Naive thymus-derived CD8-positive, alpha-beta T cell (primary cell): Measurements from ENCODE around the gene IL2RA. TPM values are rescaled to one million over a fixed set of nuclear protein-coding genes. Genes with fewer than 3 reads are reported as not detected.
A peak's percentile ranks its signal among the peaks of the same experiment; 100 is the strongest.
"Not testable (repeated sequence)": the region's sequence is repeated elsewhere in the genome, so short reads cannot be mapped to it uniquely, and the experiment has no call there.

Experiments used
- ATAC-seq, 2 donors: fragments of 150-1000 bp; cut with Tn5 transposase in 1 of 2; sonication (Bioruptor Pico), chemical (Tn5 transposase) in 1 of 2; 1 replicate in 1 of 2; 2 replicates in 1 of 2; pipeline ENCODE4 v1.10.0; 2021; ENCODE audit warnings: mild to moderate bottlenecking in 2 of 2, moderate library complexity in 2 of 2
- POLR2A ChIA-PET: fragments of 350-600 bp; sonication (Branson Sonifier 250); formaldehyde crosslinking; loops from one replicate; lab custom pipeline; 2021; ENCODE audit warnings: antibody characterized with exemption; lab: Charles Lee
- DNase-seq, 10 donors: peaks; one replicate each; pipeline versions ENCODE4 v3.0.0 to v3.0.0-alpha.2; 2020 to 2022
- H3K27ac Mint-ChIP-seq, 10 donors: one replicate each; pipeline ENCODE4 v1.8.0; 2020 to 2022; ENCODE audit warnings: mild to moderate bottlenecking in 10 of 10, mixed read lengths in 10 of 10, moderate library complexity in 4 of 10, inconsistent platforms in 1 of 10
- H3K27me3 Mint-ChIP-seq, 5 donors: one replicate each; pipeline ENCODE4 v1.8.0; 2021 to 2022; ENCODE audit warnings: mixed read lengths in 5 of 5
- H3K36me3 Mint-ChIP-seq, 3 donors: one replicate each; pipeline ENCODE4 v1.8.0; 2020 to 2022; ENCODE audit warnings: mixed read lengths in 3 of 3, mild to moderate bottlenecking in 2 of 3, inconsistent platforms in 1 of 3
- H3K4me1 Mint-ChIP-seq, 4 donors: one replicate each; pipeline ENCODE4 v1.8.0; 2021 to 2022; ENCODE audit warnings: mixed read lengths in 4 of 4
- H3K4me3 Mint-ChIP-seq, 10 donors: one replicate each; pipeline ENCODE4 v1.8.0; 2020 to 2022; ENCODE audit warnings: mild to moderate bottlenecking in 10 of 10, mixed read lengths in 10 of 10, moderate library complexity in 6 of 10, inconsistent platforms in 1 of 10
- H3K9me3 Mint-ChIP-seq, 9 donors: one replicate each; pipeline ENCODE4 v1.8.0; 2020 to 2022; ENCODE audit warnings: mixed read lengths in 9 of 9, mild to moderate bottlenecking in 3 of 9, inconsistent platforms in 1 of 9, moderate library complexity in 1 of 9
- polyA plus RNA-seq, 3 donors: library from polyadenylated mRNA; unstranded; fragments of 300-500 nt; fragmentation: Illumina TruSeq; gene quantifications; one replicate each; pipeline ENCODE4 v1.2.3, GENCODE V29; 2021
- total RNA-seq, 8 experiments: library from RNA in 2 of 8; stranded (reverse) in 2 of 8; gene quantifications; one replicate each; pipeline ENCODE4 v1.2.3 and lab custom pipeline; 2021 to 2026

The IL2RA gene
- total and polyA plus RNA-seq, 5 experiments from 2014 or later, result 0.07 to 1.4 (median 0.25) TPM

- POLR2A ChIA-PET, result no interaction called here
- no peak for DNase-seq
- Mint-ChIP-seq H3K4me1 (peaks cover 3 to 24% (median 7%) of the 10 kb centered on the region in 4 donors), H3K27ac (no peak overlapping the region), H3K27me3 (no peaks in the 10 kb centered on the region), H3K36me3 (peaks cover 0 to 8% (median 2%) of the 10 kb centered on the region in 3 donors), H3K9me3 (no peaks in the 10 kb centered on the region), H3K4me3 (no peak overlapping the region)
- ATAC-seq, result no peak
Measured at GRCh38 chr10:5968681-5969453, 93.3 kb downstream of the IL2RA start.

- Mint-ChIP-seq H3K4me3 (no peak overlapping the region), H3K9me3 (no peaks in the 10 kb centered on the region), H3K36me3 (peaks cover 0 to 12% (median 2%) of the 10 kb centered on the region in 3 donors), H3K27ac (no peak overlapping the region), H3K27me3 (no peaks in the 10 kb centered on the region), H3K4me1 (peaks cover 3 to 21% (median 7%) of the 10 kb centered on the region in 4 donors)
- POLR2A ChIA-PET, result interaction anchor here (1.4 kb wide), 1 partner anchor 9 kb away, joined by 3 read pairs; the partner anchor contains the start of gene IL15RA
- DNase-seq (no peak), ATAC-seq (no peak)
Measured at GRCh38 chr10:5968037-5968680, 94.0 kb downstream of the IL2RA start.

- Mint-ChIP-seq H3K4me1 (peaks cover 0 to 5% (median 3%) of the 10 kb centered on the region in 4 donors), H3K27ac (no peak overlapping the region), H3K27me3 (no peaks in the 10 kb centered on the region), H3K9me3 (no peaks in the 10 kb centered on the region), H3K36me3 (peaks cover 0 to 17% (median 2%) of the 10 kb centered on the region in 3 donors), H3K4me3 (no peak overlapping the region)
- POLR2A ChIA-PET, result no interaction called here
- no peak for ATAC-seq
- no peak for DNase-seq
Measured at GRCh38 chr10:5965266-5965665, 96.9 kb downstream of the IL2RA start.

- no peaks in the 10 kb centered on the region for H3K27me3 Mint-ChIP-seq
- peaks cover 0 to 20% (median 2%) of the 10 kb centered on the region in 3 donors for H3K36me3 Mint-ChIP-seq
- H3K9me3 Mint-ChIP-seq, result no peaks in the 10 kb centered on the region
- no peak overlapping the region for H3K4me3 Mint-ChIP-seq
- H3K4me1 Mint-ChIP-seq, result peaks cover 0 to 5% (median 1%) of the 10 kb centered on the region in 4 donors
- no peak overlapping the region for H3K27ac Mint-ChIP-seq
- DNase-seq, result no peak
- POLR2A ChIA-PET, result no interaction called here
- ATAC-seq, result no peak
Measured at GRCh38 chr10:5964736-5965135, 97.4 kb downstream of the IL2RA start.

- H3K4me1 Mint-ChIP-seq, result peaks cover 0 to 5% (median 1%) of the 10 kb centered on the region in 4 donors
- peaks cover 0 to 22% (median 2%) of the 10 kb centered on the region in 3 donors for H3K36me3 Mint-ChIP-seq
- H3K9me3 Mint-ChIP-seq, result no peaks in the 10 kb centered on the region
- DNase-seq (no peak), ATAC-seq (no peak)
- H3K27ac Mint-ChIP-seq, result no peak overlapping the region
- no peak overlapping the region for H3K4me3 Mint-ChIP-seq
- no peaks in the 10 kb centered on the region for H3K27me3 Mint-ChIP-seq
- POLR2A ChIA-PET, result no interaction called here
Measured at GRCh38 chr10:5963591-5963990, 98.6 kb downstream of the IL2RA start.

- Mint-ChIP-seq H3K4me1 (peaks cover 0 to 5% (median 1%) of the 10 kb centered on the region in 4 donors), H3K4me3 (no peak overlapping the region), H3K27me3 (no peaks in the 10 kb centered on the region), H3K9me3 (no peaks in the 10 kb centered on the region), H3K27ac (no peak overlapping the region), H3K36me3 (peaks cover 0 to 22% (median 2%) of the 10 kb centered on the region in 3 donors)
- POLR2A ChIA-PET, result no interaction called here
- DNase-seq (no peak), ATAC-seq (no peak)
Measured at GRCh38 chr10:5963071-5963470, 99.1 kb downstream of the IL2RA start.

- H3K9me3 Mint-ChIP-seq, H3K4me3 Mint-ChIP-seq, H3K27ac Mint-ChIP-seq, POLR2A ChIA-PET, DNase-seq, H3K4me1 Mint-ChIP-seq, H3K27me3 Mint-ChIP-seq, ATAC-seq: not testable (repeated sequence)
- peaks cover 0 to 22% (median 2%) of the 10 kb centered on the region in 3 donors for H3K36me3 Mint-ChIP-seq
Measured at GRCh38 chr10:5962358-5962940, 99.7 kb downstream of the IL2RA start.

- DNase-seq (no peak), ATAC-seq (no peak)
- H3K27me3 Mint-ChIP-seq, result no peaks in the 10 kb centered on the region
- peak overlapping the region in 1 of 10 donors; percentile 37 for H3K27ac Mint-ChIP-seq
- POLR2A ChIA-PET, result no interaction called here
- peaks cover 0 to 5% (median 0%) of the 10 kb centered on the region in 4 donors for H3K4me1 Mint-ChIP-seq
- no peaks in the 10 kb centered on the region for H3K9me3 Mint-ChIP-seq
- H3K36me3 Mint-ChIP-seq, result peaks cover 0 to 21% (median 2%) of the 10 kb centered on the region in 3 donors
- no peak overlapping the region for H3K4me3 Mint-ChIP-seq
Measured at GRCh38 chr10:5961405-5962100, 100.6 kb downstream of the IL2RA start.

- H3K27ac Mint-ChIP-seq, H3K4me1 Mint-ChIP-seq, H3K27me3 Mint-ChIP-seq, ATAC-seq, POLR2A ChIA-PET, H3K4me3 Mint-ChIP-seq, H3K9me3 Mint-ChIP-seq, DNase-seq: not testable (repeated sequence)
- peaks cover 0 to 20% (median 2%) of the 10 kb centered on the region in 3 donors for H3K36me3 Mint-ChIP-seq
Measured at GRCh38 chr10:5960973-5961275, 101.2 kb downstream of the IL2RA start.

Other genes with a start within 250 kb of the IL2RA start
- gene GDI2, start 248.9 kb downstream of the IL2RA start, total RNA-seq, result 100 to 1,000 TPM; 122 to 130 TPM
- gene GDI2, start 248.9 kb downstream of the IL2RA start, polyA plus RNA-seq, result 100 to 1,000 TPM; 145 to 171 (median 157) TPM
- 1 to 10 TPM; 8.4 to 9.2 TPM for gene ANKRD16, start 172.5 kb downstream of the IL2RA start, total RNA-seq
- gene ANKRD16, start 172.5 kb downstream of the IL2RA start, polyA plus RNA-seq, result 1 to 10 TPM; 3.0 to 5.9 (median 5.8) TPM
- 10 to 100 TPM; 89.1 to 94.1 TPM for gene FBH1, start 172.1 kb downstream of the IL2RA start, total RNA-seq
- 10 to 100 TPM; 48.4 to 76.5 (median 50.5) TPM for gene FBH1, start 172.1 kb downstream of the IL2RA start, polyA plus RNA-seq
- gene IL15RA, start 84.8 kb downstream of the IL2RA start, total RNA-seq, result 1 to 10 TPM; 3.6 to 5.4 TPM
- gene IL15RA, start 84.8 kb downstream of the IL2RA start, polyA plus RNA-seq, result 1 to 10 TPM; 3.6 to 4.7 (median 3.8) TPM
- 100 to 1,000 TPM; 129 to 130 TPM for gene RBM17, start 26.7 kb upstream of the IL2RA start, total RNA-seq
- 10 to 100 TPM; 57.4 to 84.9 (median 61.3) TPM for gene RBM17, start 26.7 kb upstream of the IL2RA start, polyA plus RNA-seq
- 10 to 100 TPM; 75.0 to 79.4 TPM for gene PFKFB3, start 140.6 kb upstream of the IL2RA start, total RNA-seq
- gene PFKFB3, start 140.6 kb upstream of the IL2RA start, polyA plus RNA-seq, result 1 to 10 TPM; 1.6 to 7.1 (median 4.8) TPM